GM18505 (cell line): ENCODE data around the gene DEPDC5.

Source experiments
- ATAC-seq: cut with Tn5 transposase; IDR thresholded peaks from one replicate; pipeline ENCODE4 v1.9.1; 2021; ENCODE audit not compliant: unreplicated experiment
- POLR2A ChIP-seq: IDR thresholded peaks from 4 replicates; pipeline ENCODE4 v1.6.1; 2011; ENCODE audit warnings: borderline replicate concordance; ENCODE audit not compliant: insufficient read depth, insufficient read length; ENCODE audit errors: extremely low read depth

DEPDC5 gene

GRCh38 chr22:31915586-31915985 is 161.8 kb downstream of the DEPDC5 start:
- no peak for TF ChIP-seq POLR2A
- no peak for ATAC-seq

- no peak for TF ChIP-seq POLR2A
- ATAC-seq = no peak
These were observed 163.6 kb downstream of the DEPDC5 start for GRCh38 chr22:31917227-31917921.

- no peak for ATAC-seq
- TF ChIP-seq POLR2A = no peak
These were observed 165.9 kb downstream of the DEPDC5 start for GRCh38 chr22:31919730-31920129.

- TF ChIP-seq POLR2A = no peak
- ATAC-seq = no peak
These were observed 166.5 kb downstream of the DEPDC5 start for GRCh38 chr22:31920306-31920705.

- TF ChIP-seq POLR2A = no peak
- no peak for ATAC-seq
These were observed 167.3 kb downstream of the DEPDC5 start for GRCh38 chr22:31921106-31921505.

GRCh38 chr22:31922534-31922933 is 168.7 kb downstream of the DEPDC5 start:
- TF ChIP-seq POLR2A = no peak
- no peak for ATAC-seq

- TF ChIP-seq POLR2A = no peak
These were observed 169.3 kb downstream of the DEPDC5 start for GRCh38 chr22:31923136-31923535.

GRCh38 chr22:31923747-31924146 is 169.9 kb downstream of the DEPDC5 start:
- no peak for TF ChIP-seq POLR2A
- ATAC-seq = no peak

More at GRCh38 chr22:31923136-31923535, 169.3 kb downstream of the DEPDC5 start:
- no peak for ATAC-seq

GRCh38 chr22:31925056-31925455 is 171.2 kb downstream of the DEPDC5 start:
- no peak for ATAC-seq
- TF ChIP-seq POLR2A = no peak

- ATAC-seq = no peak
- no peak for TF ChIP-seq POLR2A
These were observed 172.2 kb downstream of the DEPDC5 start for GRCh38 chr22:31926024-31926423.

GRCh38 chr22:31926969-31927368 is 173.2 kb downstream of the DEPDC5 start:
- no peak for TF ChIP-seq POLR2A
- ATAC-seq = no peak

- no peak for ATAC-seq
- TF ChIP-seq POLR2A = no peak
These were observed 173.7 kb downstream of the DEPDC5 start for GRCh38 chr22:31927562-31927961.

GRCh38 chr22:31929167-31929930 is 175.5 kb downstream of the DEPDC5 start:
- ATAC-seq = no peak
- TF ChIP-seq POLR2A = no peak

- no peak for ATAC-seq
- no peak for TF ChIP-seq POLR2A
These were observed 179.0 kb downstream of the DEPDC5 start for GRCh38 chr22:31932863-31933262.
